Measurements from ENCODE around the gene KIF19. TPM values are rescaled to one million over a fixed set of nuclear protein-coding genes. Genes with fewer than 3 reads are reported as not detected.

Gene KIF19
- total RNA-seq, 1 experiment from 2014 or later: not detected

- peak; percentile 88 for ATAC-seq
- ChIA-PET POLR2A (ENCODE audit: unreplicated experiment) (no interaction called here), CTCF (interaction anchor here (0.5 to 2.6 kb wide), 8 partner anchors 11 to 300 kb away, joined by 3 to 15 read pairs (median 4); no protein-coding TSS in a partner anchor)
- H3K9ac ChIP-seq (ENCODE audit: low read length): no peak overlapping the region
- H3K9me3 ChIP-seq (ENCODE audit: low read length): no peaks in the 10 kb centered on the region
- no peaks in the 10 kb centered on the region for H3K9me2 ChIP-seq (replicated peaks; ENCODE audit: low read length)
- no peaks in the 10 kb centered on the region for H4K20me1 ChIP-seq (ENCODE audit: low read length)
- H3F3A ChIP-seq (ENCODE audit: low read length, unreplicated experiment): no peaks in the 10 kb centered on the region
- 0 out of 2 replicates have a peak, but pooled peaks cover 6% of the 10 kb centered on the region for H3K27me3 ChIP-seq (ENCODE audit: low read length)
- 0 out of 2 replicates have a peak, but pooled peaks cover 4% of the 10 kb centered on the region for H3K4me1 ChIP-seq (ENCODE audit: insufficient read depth, low read length)
- TF ChIP-seq CTCF (conservative IDR thresholded peaks at IDR 0.05; ENCODE audit: low read depth, low read length): peak; percentile 98
- no peak for TF ChIP-seq EZH2 (IDR thresholded peaks at IDR 0.05; ENCODE audit: low read length, unreplicated experiment)
- H3K4me2 ChIP-seq (ENCODE audit: low read length): peak overlapping the region; percentile 47
- no peak overlapping the region for H3K4me3 ChIP-seq (ENCODE audit: low read length)
- H3K27ac ChIP-seq (ENCODE audit: low read length): no peak overlapping the region
- peak; percentile 84 for DNase-seq
- H3K79me2 ChIP-seq (ENCODE audit: low read length): no peaks in the 10 kb centered on the region
- intact Hi-C loops (cut with micrococcal nuclease): loop anchor here (1.0 to 5.0 kb wide), 2 partner anchors 125 to 234 kb away; no protein-coding TSS in a partner anchor
- no TSS peak for BruUV-seq (replicated peaks)
- no peak overlapping the region for H2AFZ ChIP-seq (ENCODE audit: low read length)
- H3K36me3 ChIP-seq (ENCODE audit: low read depth, low read length): no peaks in the 10 kb centered on the region
Measured at GRCh38 chr17:74368341-74369081, 42.5 kb downstream of the KIF19 start.

GRCh38 chr17:74369221-74369620 is 43.2 kb downstream of the KIF19 start:
- TF ChIP-seq EZH2 (IDR thresholded peaks at IDR 0.05; ENCODE audit: low read length, unreplicated experiment) (no peak), CTCF (conservative IDR thresholded peaks at IDR 0.05; ENCODE audit: low read depth, low read length) (no peak), EZH2phosphoT487 (IDR thresholded peaks at IDR 0.05; ENCODE audit: borderline replicate concordance, low read length) (no peak)

More at GRCh38 chr17:74369221-74369620, 43.2 kb downstream of the KIF19 start:
- no peaks in the 10 kb centered on the region for H3K79me2 ChIP-seq (ENCODE audit: low read length)
- H3K9me3 ChIP-seq (ENCODE audit: low read length): no peaks in the 10 kb centered on the region
- BruUV-seq (replicated peaks): no TSS peak
- no peaks in the 10 kb centered on the region for H3K36me3 ChIP-seq (ENCODE audit: low read depth, low read length)
- H4K20me1 ChIP-seq (ENCODE audit: low read length): no peaks in the 10 kb centered on the region
- POLR2A ChIA-PET (ENCODE audit: unreplicated experiment): no interaction called here
- H3K4me2 ChIP-seq (ENCODE audit: low read length): no peak overlapping the region
- no peak overlapping the region for H3K9ac ChIP-seq (ENCODE audit: low read length)
- peak; percentile 14; the same call in 1 of the 2 replicates for ATAC-seq
- CTCF ChIA-PET: interaction anchor here (1.4 to 2.6 kb wide), 3 partner anchors 11 to 124 kb away, joined by 5 to 15 read pairs (median 6); no protein-coding TSS in a partner anchor
- H3K4me1 ChIP-seq (ENCODE audit: insufficient read depth, low read length): 0 out of 2 replicates have a peak, but pooled peaks cover 4% of the 10 kb centered on the region
- H2AFZ ChIP-seq (ENCODE audit: low read length): no peak overlapping the region
- peaks cover 8% of the 10 kb centered on the region; the same call in 1 of the 2 replicates for H3K27me3 ChIP-seq (ENCODE audit: low read length)
- intact Hi-C loops (cut with micrococcal nuclease): loop anchor here (5.0 kb wide), 1 partner anchor 233 kb away; no protein-coding TSS in a partner anchor
- DNase-seq: no peak
- no peak overlapping the region for H3K27ac ChIP-seq (ENCODE audit: low read length)
- H3K9me2 ChIP-seq (replicated peaks; ENCODE audit: low read length): no peaks in the 10 kb centered on the region
- H3F3A ChIP-seq (ENCODE audit: low read length, unreplicated experiment): no peaks in the 10 kb centered on the region
- H3K4me3 ChIP-seq (ENCODE audit: low read length): no peak overlapping the region
